Measurements from ENCODE around the gene C19orf53.

The C19orf53 gene

DNA sequence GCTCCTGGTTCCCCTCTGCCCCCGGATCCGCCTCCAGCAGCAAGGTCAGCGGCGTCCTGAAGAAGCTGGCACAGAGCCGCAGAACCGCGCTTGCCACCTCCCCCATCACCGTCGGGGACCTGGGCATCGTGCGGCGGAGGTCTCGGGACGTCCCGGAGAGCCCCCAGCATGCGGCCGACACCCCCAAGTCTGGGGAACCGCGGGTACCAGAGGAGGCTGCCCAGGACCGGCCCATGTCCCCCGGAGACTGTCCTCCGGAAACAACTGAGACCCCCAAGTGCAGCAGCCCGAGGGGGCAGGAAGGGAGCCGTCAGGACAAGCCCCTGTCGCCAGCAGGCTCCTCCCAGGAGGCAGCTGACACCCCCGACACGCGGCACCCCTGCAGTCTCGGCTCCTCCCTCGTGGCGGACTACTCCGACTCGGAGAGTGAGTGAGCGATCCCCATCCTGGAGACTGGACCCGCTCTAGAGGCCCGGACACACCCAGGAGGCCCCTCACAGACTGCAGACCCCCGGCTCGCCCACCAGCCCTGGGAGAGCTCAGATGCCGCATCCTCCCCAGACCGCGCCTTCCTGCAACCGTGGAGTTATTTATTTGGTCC, 11.5 kb upstream of the C19orf53 start:
- Histone ChIP-seq H3K27ac (no peak overlapping the region), H3K4me3 (ENCODE audit: low read depth, low read length) (no peak overlapping the region), H3K9ac (no peak overlapping the region), H3K4me1 (peaks cover 9% of the 10 kb centered on the region), H3K27me3 (ENCODE audit: control insufficient read depth, insufficient read depth, low read length) (no peaks in the 10 kb centered on the region), H2AFZ (no peak overlapping the region), H3K9me3 (ENCODE audit: control insufficient read depth, low read length) (no peaks in the 10 kb centered on the region), H3K36me3 (ENCODE audit: control insufficient read depth, insufficient read depth, low read length) (no peaks in the 10 kb centered on the region), H3K4me2 (ENCODE audit: low read length) (no peak overlapping the region), H3K79me2 (no peaks in the 10 kb centered on the region)
- TF ChIP-seq, protein P1, sequence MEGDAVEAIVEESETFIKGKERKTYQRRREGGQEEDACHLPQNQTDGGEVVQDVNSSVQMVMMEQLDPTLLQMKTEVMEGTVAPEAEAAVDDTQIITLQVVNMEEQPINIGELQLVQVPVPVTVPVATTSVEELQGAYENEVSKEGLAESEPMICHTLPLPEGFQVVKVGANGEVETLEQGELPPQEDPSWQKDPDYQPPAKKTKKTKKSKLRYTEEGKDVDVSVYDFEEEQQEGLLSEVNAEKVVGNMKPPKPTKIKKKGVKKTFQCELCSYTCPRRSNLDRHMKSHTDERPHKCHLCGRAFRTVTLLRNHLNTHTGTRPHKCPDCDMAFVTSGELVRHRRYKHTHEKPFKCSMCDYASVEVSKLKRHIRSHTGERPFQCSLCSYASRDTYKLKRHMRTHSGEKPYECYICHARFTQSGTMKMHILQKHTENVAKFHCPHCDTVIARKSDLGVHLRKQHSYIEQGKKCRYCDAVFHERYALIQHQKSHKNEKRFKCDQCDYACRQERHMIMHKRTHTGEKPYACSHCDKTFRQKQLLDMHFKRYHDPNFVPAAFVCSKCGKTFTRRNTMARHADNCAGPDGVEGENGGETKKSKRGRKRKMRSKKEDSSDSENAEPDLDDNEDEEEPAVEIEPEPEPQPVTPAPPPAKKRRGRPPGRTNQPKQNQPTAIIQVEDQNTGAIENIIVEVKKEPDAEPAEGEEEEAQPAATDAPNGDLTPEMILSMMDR (IDR thresholded peaks at IDR 0.05), result no peak

DNA sequence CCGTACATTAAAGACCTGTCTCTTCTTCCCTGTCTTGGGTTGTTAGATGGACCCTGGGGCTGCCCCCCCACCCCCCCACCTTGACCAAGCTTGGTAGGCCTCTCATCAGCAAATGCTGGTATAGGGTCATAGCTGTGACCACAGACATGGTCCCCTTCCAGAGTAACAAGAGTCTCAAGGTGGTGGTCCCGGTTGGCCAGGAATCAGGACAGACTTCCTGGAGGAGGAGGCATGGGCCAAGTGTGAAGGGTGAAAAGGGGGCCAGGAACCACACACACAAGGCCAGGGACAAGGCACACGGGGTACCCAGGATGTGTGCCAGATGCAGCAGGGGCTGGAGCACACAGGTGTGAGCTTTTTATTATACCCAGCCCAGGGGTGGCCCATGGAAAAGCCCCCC, 11.0 kb upstream of the C19orf53 start:
- peaks cover 9% of the 10 kb centered on the region for H3K4me1 ChIP-seq
- no peak overlapping the region for H3K4me3 ChIP-seq (ENCODE audit: low read depth, low read length)
- H3K36me3 ChIP-seq (ENCODE audit: control insufficient read depth, insufficient read depth, low read length), result no peaks in the 10 kb centered on the region
- H3K9ac ChIP-seq, result no peak overlapping the region
- H3K4me2 ChIP-seq (ENCODE audit: low read length), result no peak overlapping the region
- no peak overlapping the region for H2AFZ ChIP-seq
- H3K27ac ChIP-seq, result no peak overlapping the region
- H3K79me2 ChIP-seq, result no peaks in the 10 kb centered on the region
- H3K9me3 ChIP-seq (ENCODE audit: control insufficient read depth, low read length), result no peaks in the 10 kb centered on the region
- no peaks in the 10 kb centered on the region for H3K27me3 ChIP-seq (ENCODE audit: control insufficient read depth, insufficient read depth, low read length)
- TF ChIP-seq, protein P1 (IDR thresholded peaks at IDR 0.05), result no peak

DNA sequence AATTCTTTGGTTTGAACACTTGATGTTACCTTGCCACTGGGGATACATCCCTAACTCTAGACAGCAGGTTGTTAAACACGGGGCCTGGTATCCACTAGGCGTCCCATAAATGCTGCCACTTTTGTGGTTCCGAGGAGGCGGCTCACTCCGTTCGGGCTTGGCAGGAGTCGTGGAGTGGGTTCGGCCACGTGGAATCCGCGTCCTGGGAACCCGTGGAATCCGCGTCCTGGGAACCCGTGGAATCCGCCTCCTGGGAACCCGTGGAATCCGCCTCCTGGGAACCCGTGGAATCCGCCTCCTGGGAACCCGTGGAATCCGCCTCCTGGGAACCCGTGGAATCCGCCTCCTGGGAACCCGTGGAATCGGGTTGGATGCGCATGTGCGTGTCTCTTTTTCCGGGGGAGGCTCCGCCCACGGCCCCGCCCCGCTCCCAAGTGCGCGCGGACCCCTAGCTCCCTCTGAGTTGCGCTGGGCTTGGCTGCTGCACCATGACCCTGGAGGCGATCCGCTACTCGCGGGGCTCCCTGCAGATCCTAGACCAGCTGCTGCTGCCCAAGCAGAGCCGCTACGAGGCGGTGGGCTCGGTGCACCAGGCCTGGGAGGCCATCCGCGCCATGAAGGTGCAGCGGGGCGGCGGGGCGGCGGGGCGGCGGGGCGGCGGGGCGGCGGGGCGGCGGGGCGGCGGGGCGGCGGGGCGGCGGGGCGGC, 10.0 kb upstream of the C19orf53 start, which contains the start of gene MRI1:
TSS of gene MRI1 (plus strand) at position 422 of the 707 bp plus-strand sequence. CDS start at position 489, 67 bp downstream.
- H3K9ac ChIP-seq, result no peak within 1 kb of the TSS
- H3K9me3 ChIP-seq (ENCODE audit: control insufficient read depth, low read length), result no peaks in the 10 kb centered on the region
- H3K27ac ChIP-seq, result peak within 1 kb of the TSS; percentile 73
- H3K4me3 ChIP-seq (ENCODE audit: low read depth, low read length), result peak within 1 kb of the TSS; percentile 63
- H2AFZ ChIP-seq, result peak within 1 kb of the TSS; percentile 80
- peaks cover 9% of the 10 kb centered on the region for H3K4me1 ChIP-seq
- H3K4me2 ChIP-seq (ENCODE audit: low read length), result peak within 1 kb of the TSS; percentile 82
- TF ChIP-seq, protein P1 (IDR thresholded peaks at IDR 0.05), result no peak
- no peaks in the 10 kb centered on the region for H3K79me2 ChIP-seq
- no peaks in the 10 kb centered on the region for H3K36me3 ChIP-seq (ENCODE audit: control insufficient read depth, insufficient read depth, low read length)
- H3K27me3 ChIP-seq (ENCODE audit: control insufficient read depth, insufficient read depth, low read length), result no peaks in the 10 kb centered on the region

DNA sequence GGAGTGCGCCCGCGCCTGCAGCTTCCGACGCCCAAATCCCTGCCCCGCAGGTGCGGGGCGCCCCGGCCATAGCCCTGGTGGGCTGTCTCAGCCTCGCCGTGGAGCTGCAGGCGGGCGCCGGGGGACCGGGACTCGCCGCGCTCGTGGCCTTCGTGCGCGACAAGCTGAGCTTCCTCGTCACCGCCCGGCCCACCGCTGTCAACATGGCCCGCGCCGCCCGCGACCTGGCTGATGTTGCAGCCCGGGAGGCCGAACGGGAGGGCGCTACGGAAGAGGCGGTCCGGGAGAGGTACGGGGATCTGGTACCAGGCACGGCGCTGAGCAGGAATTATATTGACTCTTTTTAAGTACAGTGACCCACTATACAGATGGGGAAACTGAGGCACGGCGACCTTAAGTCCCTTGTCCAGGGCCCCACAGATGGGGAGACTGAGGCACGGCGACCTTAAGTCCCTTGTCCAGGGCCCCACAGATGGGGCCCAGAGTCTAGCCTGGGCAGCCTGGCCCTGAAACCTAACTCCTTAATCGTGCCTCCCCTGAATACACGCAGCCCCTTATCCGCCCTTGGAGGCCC, 9.3 kb upstream of the C19orf53 start:
- Histone ChIP-seq H3K9ac (no peak overlapping the region), H3K27ac (peak overlapping the region; percentile 73), H3K27me3 (ENCODE audit: control insufficient read depth, insufficient read depth, low read length) (no peaks in the 10 kb centered on the region), H3K4me3 (ENCODE audit: low read depth, low read length) (peak overlapping the region; percentile 27), H2AFZ (peak overlapping the region; percentile 79), H3K36me3 (ENCODE audit: control insufficient read depth, insufficient read depth, low read length) (no peaks in the 10 kb centered on the region), H3K4me2 (ENCODE audit: low read length) (peak overlapping the region; percentile 37), H3K9me3 (ENCODE audit: control insufficient read depth, low read length) (no peaks in the 10 kb centered on the region), H3K79me2 (no peaks in the 10 kb centered on the region), H3K4me1 (peaks cover 9% of the 10 kb centered on the region)
- TF ChIP-seq, protein P1 (IDR thresholded peaks at IDR 0.05), result no peak

Data from parathyroid adenoma (tissue), 2 donors.